ENCODE data around the gene SLC40A1.

SLC40A1 gene

DNA sequence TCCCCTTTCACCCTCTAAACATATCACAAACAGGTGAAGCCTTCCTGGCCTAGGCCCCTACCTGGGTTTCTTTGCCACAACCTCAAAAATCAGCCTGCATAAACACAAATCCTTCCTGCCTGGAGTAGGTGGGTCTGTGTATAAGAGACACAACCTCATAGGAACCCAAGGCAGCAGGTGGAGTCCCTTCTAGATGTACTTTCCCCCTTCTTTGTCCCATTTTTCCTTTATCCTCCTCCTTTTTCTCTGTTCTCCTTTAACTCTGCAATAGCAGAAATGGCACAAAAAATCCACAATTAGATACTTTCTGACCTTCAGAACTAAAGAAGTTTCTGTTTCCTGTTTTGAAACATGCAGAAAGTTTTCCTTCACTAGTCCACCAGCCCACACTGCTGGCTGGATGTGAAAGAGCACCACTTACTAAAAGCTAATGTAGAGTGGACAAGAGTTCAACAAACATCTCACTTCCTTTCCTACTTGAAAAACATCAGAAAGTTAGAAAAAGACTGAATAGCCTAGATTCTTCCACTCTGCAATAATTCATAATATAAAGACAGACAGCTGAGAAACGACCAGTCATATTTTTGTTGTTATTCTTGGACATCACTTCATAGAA, 11.2 kb downstream of the SLC40A1 start:
- DNase-seq (ENCODE audit: low read depth): no peak

DNA sequence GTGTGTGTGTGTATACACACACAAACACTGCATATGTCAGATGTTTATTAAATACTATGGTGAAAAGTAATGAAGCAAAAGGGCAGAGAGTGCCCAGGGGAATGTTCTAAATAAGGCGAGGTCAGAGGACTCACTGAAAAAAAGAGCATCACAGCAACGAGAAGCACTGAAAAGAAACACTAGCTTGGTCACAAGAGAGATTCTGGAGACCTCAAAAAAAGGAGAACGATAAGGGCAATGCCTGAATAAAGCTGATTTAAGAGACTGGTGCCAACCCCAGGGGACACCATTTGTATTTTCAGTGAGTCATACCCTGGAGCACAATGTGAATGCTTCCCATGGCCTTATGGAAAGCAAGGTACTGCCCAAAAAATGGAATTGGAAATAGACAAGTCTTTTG, 14.5 kb downstream of the SLC40A1 start:
- DNase-seq (ENCODE audit: low read depth): no peak

DNA sequence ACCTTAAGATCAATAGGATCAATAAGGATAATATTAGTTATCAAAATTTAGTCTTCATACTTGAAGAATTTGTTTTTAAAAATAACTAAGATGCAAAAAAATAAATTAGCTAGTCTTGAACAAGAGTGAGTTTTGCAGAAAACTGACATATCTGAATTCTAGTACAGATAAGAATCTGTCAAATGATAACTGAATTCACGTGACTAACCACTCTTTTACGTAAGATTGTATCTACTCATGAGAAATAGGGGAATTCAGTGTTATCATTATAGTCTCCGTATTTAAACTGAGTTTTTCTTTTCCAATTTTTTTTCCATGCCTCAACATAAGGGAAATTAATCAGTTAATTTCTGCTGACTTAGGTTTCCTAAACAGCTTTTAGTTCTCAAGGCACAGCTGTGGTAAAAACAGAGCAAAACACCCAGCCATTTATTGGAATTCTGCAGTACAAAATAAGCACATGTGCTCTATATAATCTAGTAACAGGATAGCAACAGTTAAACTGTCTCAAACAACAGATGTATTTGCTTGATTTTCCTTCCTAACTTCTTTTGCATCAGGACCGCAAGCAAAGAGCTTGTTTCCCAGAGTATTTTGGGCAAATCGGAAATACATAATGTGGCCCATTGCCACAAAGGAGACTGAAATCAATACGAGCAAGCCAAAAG, 19.1 kb downstream of the SLC40A1 start:
- no peak for DNase-seq (ENCODE audit: low read depth)

DNA sequence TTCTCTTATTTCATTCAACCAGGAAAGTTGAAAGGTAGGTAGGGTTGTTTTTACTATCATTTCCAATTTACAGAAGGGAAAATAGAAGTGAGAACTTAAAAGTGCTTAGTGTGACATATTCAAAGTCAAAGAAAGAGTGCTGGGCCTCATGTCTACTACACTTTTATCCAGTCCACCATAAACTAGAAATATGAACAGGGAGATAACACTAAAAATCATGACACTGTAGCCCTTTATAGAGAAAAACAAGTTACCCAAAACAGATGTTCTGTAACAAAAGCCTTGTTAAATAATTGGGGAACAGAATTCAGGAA, 20.4 kb downstream of the SLC40A1 start:
- no peak for DNase-seq (ENCODE audit: low read depth)

DNA sequence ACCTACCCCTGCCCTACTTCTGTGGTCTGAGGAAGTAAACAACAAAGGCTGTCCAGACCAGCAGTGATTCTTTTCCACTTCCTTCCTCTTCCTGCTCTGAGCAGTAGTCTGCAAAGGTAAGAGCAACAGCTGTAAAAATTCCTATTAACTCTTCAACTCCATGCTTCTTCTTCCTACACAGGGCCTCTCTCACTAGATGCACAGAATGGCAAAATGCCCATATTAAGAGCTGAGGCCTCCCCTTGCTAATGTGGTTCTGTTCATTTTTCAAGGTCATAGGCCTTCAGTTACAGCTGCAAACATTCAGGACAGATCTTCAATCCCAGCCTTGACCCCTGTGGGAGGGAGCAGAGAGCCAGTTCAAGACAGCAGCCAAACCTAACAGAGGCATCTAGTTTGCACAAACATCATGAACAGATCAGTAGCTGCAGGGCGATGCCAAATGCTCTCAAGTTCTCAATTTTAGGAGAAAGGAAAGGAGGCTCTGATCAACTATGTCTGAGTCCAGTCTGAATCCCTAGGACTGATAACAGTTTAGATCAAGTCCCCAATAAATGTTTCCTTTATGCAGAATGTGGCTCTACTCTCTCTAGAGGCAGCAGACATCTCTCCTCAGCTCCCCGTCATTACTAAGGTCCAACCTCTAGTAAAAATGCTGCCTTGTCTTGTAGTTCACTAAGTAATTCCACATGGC, 20.9 kb downstream of the SLC40A1 start:
- no peak for DNase-seq (ENCODE audit: low read depth)

DNA sequence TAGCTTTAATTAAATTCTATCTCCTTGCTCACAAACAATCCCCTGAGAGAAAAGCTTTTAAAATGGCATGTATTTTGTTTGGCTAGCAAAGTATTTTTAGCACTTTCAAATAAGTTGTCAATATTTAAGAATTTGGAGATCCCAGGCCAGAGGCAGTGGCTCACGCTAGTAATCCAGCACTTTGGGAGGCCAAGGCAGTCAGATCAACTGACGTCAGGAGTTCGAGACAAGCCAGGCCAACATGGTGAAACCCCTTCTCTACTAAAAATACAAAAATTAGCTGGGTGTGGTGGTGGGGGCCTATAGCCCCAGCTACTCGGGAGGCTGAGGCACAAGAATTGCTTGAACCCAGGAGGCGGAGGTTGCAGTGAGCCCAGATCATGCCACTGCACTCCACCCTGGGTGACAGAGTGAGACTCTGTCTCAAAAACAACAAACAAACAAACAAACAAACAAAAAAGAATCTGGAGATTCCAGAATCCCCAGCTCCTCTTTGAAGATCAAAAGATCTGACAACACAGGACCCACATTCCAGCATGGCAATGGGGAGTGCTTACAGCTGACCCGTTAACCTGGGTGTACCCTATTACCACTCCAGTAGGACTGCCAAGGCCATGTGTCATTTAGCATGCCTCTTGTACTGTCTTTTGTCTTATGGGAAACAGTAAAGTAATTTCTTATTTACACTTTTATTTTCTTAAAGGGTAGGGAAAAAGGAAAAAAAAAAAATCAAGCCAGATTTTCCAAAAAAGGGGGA, 21.9 kb downstream of the SLC40A1 start:
- no peak for DNase-seq (ENCODE audit: low read depth)

DNA sequence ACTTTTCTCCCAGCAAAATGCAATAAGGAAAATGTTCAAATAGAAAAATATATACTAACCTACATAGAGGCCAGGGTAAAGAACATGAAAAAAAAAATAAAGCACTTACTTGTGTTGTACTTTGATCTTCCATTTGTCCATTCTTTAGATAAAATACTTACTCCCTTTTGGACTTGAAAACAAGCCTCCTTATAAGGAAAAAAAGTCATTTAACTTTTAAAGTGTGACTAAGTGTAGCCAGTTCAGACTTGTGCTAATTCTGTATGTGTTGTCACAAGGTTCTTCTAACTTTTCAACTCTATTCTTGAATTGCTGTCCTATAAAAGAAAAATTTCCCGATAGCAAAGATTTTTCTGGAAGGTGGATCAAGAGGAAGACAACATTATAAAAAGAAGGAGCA, 23.2 kb downstream of the SLC40A1 start:
- no peak for DNase-seq (ENCODE audit: low read depth)

DNA sequence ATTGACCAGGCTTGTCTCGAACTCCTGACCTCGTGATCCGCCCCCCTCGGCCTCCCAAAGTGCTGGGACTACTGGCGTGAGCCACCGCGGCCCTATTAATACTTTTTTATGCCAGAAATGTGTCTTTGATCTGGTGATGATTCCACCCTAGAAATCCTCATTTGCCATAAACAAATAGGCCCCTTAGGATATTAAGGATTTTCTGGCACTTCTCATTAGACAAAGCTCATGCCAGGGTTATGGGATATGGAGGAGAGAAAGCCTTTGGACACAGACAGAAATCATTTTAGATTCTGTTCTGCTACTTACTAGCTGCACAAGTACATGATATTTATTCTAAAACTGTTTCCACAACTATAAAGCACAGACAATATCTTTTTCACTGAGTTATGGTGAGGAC, 24.1 kb downstream of the SLC40A1 start:
- no peak for DNase-seq (ENCODE audit: low read depth)

DNA sequence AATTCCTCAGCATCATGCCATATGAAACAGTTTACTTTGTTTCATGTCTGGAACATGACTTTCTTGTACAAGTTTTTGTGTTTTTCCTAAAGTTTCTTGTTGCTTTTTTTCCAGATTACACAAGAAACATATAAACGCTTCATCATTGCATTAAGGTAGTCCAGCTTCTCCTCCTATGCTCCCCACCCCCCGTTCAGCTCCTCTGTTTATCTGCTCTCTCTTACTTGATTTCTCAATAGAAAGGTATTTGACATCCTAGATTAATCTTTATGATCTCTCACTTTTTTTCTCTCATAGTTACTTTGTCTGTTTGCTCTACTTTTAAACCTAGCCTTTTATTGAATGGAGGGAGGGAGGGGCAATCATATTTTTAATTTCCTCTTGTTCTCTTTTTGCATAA, 25.4 kb downstream of the SLC40A1 start:
- DNase-seq (ENCODE audit: low read depth): no peak

DNA sequence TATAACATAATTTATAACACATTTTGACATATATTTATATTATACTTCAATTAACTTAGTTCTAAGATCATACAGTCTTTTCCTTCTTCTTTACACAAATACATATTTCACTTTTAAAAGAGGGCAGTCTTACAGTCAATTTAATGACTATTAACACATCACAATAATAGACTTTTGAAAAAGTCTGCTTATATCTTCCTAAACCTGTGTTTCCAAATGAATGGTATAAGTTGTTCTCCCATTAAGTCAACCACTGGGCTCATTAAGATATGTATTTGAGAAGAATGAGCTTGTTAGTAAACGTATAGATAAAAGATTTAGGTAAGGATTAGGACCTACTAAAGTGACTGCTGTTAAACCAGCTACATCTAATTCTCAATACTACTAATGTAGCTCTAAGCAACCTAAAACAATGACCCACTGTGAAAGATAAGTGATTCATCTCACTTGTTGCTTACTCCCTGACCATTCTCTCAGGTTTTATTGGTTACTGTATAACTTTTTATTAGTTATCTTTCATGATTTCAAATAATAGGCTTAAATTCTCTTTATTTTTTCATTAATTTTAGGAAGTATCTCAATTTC, 27.0 kb downstream of the SLC40A1 start:
- DNase-seq (ENCODE audit: low read depth): no peak

DNA sequence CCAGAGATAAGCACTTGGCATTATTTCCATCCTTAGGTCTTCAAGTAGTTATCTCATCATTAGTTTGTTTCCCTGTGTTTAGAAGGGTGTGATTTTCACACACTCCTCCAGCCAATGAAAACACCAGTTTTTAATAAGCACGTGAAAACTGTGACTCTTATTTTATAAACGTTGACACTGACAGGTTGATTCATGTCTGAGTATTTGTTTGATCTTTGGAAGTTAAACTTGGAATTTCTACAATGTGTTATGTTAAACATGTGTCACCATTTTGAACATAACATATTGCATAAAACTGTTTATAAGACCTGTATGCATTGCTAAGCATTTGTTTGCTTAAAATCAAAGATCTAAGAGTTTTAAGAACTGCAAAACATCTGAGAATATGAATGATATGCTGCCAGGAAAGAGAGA, 27.6 kb downstream of the SLC40A1 start:
- no peak for DNase-seq (ENCODE audit: low read depth)

DNA sequence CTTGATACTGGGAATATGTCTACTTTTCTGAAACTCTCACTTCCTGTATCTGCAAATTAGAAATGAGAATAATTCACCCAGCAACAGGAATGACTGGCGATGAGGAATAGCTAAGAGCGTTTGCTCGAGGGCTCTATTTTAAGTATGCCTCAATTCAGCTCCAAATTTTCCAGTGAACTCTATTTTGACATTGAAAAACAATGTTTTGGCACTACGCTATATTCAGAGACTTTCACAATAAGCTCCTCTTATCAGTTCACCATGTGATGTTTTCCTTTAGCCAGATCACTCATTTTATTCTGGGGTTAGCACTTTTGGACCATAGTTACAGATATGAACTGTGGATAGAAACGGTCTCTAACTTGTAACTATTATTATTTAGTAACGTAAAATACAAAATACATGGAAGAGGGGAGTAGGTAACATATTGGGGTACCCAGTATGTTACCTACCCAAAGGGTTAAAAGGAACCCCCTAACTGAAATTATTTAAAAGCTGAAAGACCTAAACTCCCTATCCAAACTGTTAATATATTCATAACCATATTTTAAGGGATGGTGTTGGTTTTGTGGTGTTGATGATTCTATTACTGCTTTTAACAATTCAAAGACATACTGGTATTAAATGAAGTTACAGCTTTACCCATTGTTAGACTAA, 28.1 kb downstream of the SLC40A1 start:
- DNase-seq (ENCODE audit: low read depth): no peak

DNA sequence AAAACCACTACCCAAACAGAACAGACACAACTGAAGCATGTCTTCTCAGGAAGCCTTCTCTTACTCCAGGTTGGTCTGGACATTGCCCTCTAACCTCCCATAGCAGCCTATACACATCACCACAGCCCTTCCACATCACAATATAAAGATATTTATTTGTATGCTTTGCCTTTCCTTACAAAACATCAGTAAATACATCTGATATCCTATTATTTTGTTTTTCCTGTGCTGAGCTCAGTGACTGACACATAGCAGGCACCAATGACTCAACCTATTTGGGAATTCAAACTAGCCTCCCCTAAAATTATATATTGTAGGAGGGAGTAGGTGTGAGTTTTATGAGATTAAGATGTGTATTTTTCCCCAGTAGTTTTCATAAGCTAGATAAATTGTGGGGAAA, 28.8 kb downstream of the SLC40A1 start:
- DNase-seq (ENCODE audit: low read depth): no peak

DNA sequence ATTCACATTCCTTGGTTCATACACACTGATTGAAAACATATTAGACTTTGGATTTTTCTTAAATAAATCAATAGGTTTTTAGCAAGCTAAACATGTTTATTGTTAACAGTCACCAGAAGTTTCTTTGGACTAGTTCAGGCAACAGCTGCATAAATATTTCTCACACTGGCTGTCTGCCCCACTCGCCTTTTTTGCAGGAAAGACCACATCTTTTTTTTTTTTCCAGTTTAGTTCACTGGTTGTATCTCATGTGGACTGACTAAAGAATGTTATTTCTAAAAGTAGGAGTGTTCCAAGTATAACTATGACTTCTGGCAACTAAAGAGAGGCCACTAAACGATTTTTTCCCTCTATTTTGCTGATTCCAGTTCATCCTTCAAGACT, 31.1 kb downstream of the SLC40A1 start:
- DNase-seq (ENCODE audit: low read depth): no peak

DNA sequence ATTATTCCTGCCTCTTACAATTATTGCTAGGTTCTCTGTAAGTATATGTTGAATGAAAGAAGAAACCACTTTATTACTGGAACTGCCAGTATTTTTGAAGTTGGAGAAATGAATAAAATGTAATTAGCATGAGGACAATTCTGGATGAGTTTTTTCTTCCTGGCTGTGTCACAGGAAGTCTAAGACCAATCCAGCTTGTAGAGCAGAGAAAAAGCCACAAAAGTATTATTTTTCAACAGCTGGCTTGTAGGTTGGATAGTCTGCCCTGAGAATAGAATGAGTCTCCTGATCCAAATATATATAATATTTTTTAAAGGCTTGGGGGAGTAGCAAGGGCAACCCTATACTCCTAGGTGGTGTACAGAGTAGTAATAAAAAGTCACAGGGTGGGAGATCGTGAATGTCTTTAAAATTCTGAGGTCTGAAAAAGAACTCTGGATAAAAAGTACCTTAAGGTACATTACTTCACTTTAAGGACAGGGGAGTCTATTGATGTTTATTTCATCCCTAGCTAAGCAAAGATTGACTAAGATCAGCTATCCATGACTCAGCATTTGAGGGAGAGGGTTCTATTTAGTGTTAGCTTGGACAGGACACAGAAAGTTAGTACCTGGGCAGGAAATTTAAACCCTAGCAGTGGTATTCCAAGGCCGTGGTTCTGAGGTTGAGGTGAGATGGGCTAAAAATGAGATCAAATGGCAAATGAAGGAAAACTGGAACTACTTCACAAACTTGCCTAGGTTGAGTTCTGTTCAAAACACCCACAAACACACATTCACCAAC, 31.7 kb downstream of the SLC40A1 start:
- no peak for DNase-seq (ENCODE audit: low read depth)

DNA sequence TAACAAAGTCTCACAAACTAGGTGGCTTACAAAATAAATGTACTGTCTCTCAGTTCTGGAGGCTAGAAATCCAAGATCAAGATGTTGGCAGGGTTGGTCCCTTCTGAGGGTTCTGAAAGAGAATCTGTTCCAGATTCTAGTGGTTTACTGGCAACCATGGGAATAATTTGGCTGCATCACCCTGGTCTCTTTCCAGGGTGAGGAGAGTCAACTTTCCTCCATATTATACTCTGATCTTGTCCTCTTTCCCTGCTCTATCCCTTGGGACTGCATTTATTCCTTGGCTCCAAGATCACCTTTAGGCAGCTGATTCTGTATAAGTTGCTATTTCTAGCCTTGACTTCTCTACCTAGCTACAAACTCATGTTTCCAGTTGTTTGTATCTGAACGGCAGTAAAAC, 35.2 kb downstream of the SLC40A1 start:
- DNase-seq (ENCODE audit: low read depth): no peak

DNA sequence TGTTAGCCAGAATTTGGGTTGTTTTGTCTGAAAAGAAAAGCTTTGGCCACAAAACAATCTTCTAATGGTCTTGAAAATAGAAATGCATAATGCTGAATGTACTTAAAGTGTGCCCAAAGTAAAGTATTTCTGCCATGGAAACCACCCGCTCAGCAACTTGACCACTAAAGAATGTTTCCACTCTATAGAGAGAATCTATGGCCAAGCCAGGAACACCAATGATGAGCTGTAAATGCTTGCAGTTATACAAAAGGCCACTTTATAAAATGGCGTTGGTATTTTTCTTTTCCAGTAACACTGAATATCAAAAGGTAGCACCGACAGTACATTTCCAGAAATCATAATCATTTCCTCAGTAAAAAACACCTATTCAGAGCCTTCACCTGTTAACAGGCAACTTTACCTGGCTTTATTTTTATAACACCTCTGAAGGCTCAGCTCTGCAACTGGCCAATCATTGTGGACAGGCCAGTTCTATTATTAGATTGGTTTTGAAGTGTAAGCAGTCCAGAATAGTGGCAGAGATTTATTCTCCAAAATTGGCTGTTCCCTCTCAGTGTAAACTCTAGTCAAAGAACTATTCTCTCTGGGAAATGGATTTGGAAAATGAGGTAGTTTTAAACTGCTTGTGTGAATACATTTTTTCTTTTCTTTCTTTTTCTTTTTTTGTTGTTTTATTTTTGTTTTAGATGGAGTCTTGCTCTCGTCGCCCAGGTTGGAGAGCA, 36.1 kb downstream of the SLC40A1 start:
- no peak for DNase-seq (ENCODE audit: low read depth)

DNA sequence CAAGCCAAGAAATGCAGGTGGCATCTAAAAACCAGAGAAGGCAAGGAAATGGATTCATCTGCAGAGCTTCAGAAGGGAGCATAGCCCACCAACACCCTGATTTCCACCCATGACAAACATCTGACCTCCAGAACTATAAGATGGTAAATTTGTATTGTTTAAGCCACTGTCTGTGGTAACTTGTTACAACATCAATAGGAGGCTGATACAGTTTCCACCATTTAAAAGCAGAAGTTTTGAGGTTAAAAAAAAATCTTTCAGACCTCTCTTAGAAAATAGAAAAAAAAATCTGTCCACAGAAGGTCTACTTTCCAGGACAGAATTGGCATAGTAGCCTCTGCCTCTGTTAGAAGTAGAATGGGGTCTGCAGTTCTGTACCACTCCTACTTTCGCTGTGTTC, 37.2 kb downstream of the SLC40A1 start:
- DNase-seq (ENCODE audit: low read depth): no peak

DNA sequence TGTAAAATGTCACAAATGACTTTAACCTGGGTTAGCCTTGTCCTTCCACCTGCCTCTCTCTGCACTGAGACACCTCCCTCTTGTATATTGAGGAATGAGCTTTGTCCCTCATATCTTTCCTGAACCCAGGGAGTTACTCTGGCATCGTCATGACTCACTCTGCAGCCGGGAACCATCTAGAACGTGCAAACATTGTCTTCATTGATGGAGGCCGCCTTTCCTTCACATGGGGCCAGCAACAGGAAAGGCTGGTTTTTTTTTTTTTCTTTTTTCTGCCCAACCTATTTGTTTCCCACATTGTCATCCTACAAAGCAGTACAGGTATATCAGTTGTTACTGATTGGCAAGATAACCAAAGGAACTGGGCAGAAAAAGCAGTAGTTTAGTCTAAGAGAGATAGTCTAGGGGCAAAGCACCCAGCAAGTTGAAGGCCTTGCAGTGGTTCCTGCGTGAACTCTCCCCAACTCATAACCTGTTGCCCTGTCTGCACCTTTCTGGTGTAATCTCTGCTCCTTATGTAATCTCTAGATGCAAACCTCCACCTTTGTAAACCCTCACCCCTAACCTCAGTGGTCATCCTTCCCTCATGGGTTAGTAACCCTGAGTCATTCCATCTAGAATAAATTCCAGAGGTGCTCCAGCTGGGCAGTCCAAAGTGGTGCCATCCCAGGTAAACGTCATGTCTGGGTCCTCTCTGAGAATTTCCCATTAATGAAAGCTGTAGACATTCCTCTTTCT, 38.3 kb downstream of the SLC40A1 start:
- DNase-seq (ENCODE audit: low read depth): no peak

DNA sequence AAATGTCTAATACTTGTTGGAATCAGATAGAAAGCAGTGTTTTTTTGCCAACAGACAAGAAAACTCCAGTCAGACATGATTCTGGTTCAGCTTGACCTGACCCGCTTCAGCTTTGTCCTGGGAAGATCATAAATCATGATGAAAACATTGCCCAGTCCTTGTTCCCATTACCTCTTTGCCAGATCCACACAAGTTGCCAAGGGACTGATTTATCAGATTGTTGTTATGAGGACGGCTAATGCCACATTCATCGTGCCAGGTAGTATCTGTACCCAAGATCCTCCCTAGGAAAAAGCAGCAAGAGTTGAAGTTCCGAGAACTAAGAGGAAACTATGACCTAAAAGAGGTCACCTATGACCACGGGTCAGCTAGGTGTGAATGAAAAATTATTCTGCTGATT, 39.0 kb downstream of the SLC40A1 start:
- DNase-seq (ENCODE audit: low read depth): no peak
